Stimulated activated CD4-positive, alpha-beta T cell treated with anti-CD3 and anti-CD28 coated beads, TNF-alpha, amount 100 ng/mL, for 4 hours (primary cell): Measurements from ENCODE around the gene TBC1D14.

Source experiments
- DNase-seq, 3 experiments: peaks; one replicate each; pipeline ENCODE4 v3.0.0-alpha.2; 2020; ENCODE audit warnings: low read depth in 3 of 3

TBC1D14 gene, protein sequence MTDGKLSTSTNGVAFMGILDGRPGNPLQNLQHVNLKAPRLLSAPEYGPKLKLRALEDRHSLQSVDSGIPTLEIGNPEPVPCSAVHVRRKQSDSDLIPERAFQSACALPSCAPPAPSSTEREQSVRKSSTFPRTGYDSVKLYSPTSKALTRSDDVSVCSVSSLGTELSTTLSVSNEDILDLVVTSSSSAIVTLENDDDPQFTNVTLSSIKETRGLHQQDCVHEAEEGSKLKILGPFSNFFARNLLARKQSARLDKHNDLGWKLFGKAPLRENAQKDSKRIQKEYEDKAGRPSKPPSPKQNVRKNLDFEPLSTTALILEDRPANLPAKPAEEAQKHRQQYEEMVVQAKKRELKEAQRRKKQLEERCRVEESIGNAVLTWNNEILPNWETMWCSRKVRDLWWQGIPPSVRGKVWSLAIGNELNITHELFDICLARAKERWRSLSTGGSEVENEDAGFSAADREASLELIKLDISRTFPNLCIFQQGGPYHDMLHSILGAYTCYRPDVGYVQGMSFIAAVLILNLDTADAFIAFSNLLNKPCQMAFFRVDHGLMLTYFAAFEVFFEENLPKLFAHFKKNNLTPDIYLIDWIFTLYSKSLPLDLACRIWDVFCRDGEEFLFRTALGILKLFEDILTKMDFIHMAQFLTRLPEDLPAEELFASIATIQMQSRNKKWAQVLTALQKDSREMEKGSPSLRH

GRCh38 chr4:6909113-6909969 lies at the start of gene TBC1D14:
Gene TBC1D14 (plus strand): TSS chr4:6909826. CDS start chr4:6923390, 13,564 bp downstream.
- DNase-seq, result peak; percentile 77 to 82 (median 77)

DNA sequence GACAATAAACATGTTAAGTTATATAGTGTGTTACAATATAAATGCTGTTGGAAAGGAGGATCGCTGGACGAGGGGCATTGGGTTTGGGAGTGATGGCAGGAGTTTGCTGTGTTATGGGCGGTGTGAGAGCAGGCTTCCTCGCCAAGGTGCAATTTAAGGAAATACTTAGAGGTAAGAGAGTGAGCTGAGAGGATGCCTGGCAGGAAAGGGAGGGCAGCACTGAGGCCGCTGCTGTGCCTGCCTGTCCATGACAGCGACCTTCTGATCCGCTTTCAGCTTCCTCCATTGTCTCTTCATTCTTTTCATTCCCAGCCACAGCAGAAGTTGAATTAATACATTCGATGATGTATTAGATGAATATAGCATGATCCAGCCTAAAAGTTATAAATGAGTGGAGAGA lies 41.2 kb upstream of the TBC1D14 start:
- no peak for DNase-seq

DNA sequence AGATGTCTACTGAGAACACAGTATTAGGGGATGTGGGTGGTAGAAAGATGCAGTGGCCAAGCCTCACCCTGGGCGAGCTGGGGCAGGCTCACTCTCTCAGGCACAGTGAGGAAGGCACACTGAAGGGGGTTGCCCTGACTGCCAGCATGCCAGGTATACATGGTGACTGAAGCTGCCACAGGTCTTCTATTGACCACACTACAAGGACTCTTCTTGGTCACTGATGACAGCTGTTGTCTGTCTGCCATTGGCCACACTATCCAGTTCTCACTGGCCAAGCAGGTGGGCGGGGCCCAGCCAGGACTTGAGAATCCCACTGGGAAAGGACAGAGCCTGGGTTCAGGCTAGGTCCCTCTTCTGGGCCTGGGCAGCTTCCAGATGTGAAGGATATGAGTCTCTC lies 39.7 kb upstream of the TBC1D14 start:
- no peak for DNase-seq

DNA sequence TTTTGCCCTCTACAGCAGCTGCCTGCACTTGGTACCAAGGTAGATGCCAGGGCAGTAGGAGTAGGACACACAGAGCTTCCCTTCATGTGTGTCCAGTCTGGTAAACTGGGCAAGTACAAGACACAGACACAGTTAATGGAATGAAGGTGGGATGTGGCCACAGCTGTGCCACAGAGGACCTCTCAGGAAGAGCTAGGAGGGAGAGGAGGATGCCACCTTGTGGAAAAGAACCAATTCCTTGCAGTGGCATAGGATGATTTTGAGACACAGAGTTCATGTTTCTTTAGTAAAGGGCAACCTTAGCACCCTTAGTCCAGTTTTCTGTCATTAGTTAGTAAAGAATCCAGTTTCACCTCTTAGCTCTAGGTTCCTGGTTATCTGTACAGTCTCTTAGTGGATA lies 36.3 kb upstream of the TBC1D14 start:
- no peak for DNase-seq

- peak; percentile 67 to 70 (median 70) for DNase-seq
These were observed 35.7 kb upstream of the TBC1D14 start for GRCh38 chr4:6873792-6874461.

DNA sequence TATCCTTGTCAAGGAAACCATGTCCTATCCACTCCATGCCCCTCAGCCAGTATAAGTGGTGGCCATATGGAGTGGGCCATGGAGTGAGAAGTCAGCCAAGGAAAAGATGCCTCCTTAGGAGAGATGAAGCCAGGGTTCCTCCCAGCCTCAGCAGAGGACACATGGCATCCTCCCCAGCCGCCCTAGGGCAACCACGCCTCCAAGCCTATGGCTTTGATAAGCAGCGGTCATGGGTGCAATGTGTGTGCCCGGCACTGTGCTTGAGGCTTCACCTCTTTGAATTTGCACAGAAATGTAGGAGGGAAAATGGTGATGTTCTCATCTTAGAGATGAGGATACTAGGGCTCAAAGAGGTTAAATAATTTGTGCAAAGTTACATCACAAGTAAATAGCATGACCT lies 34.6 kb upstream of the TBC1D14 start:
- DNase-seq, result no peak

GRCh38 chr4:6875431-6875831 lies 34.2 kb upstream of the TBC1D14 start:
- no peak for DNase-seq

- no peak for DNase-seq
These were observed 33.2 kb upstream of the TBC1D14 start for GRCh38 chr4:6876440-6876839.

- DNase-seq, result no peak
These were observed 32.6 kb upstream of the TBC1D14 start for GRCh38 chr4:6877067-6877466.

- DNase-seq, result no peak
These were observed 31.1 kb upstream of the TBC1D14 start for GRCh38 chr4:6878451-6879059.

- no peak for DNase-seq
These were observed 28.9 kb upstream of the TBC1D14 start for GRCh38 chr4:6880691-6881090.

DNA sequence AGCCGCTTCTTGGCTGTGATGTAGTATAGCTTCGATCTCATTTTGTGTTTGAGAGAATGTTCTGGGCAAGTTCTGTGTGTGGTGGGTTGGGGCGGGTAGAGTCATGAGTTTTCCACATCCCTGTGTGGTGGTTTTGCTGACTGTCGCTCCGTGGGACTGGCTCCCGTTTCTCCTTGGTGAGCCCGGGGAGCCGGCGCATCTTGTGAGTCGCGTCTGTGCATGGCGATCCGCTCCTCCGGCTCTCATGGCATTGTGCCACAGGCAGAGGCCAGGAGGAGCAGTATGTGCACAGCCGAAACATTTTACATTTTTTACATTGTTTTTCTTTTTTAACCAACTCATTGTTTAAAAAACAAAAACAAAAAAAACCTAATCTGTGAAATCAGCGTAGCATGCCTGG lies 27.7 kb upstream of the TBC1D14 start:
- DNase-seq, result no peak

- no peak for DNase-seq
These were observed 25.2 kb upstream of the TBC1D14 start for GRCh38 chr4:6884341-6884870.

GRCh38 chr4:6885953-6886557 lies 23.6 kb upstream of the TBC1D14 start:
- no peak for DNase-seq

GRCh38 chr4:6886886-6887285 lies 22.7 kb upstream of the TBC1D14 start:
- no peak for DNase-seq

GRCh38 chr4:6887591-6888371 lies 21.8 kb upstream of the TBC1D14 start:
- DNase-seq, result no peak

DNA sequence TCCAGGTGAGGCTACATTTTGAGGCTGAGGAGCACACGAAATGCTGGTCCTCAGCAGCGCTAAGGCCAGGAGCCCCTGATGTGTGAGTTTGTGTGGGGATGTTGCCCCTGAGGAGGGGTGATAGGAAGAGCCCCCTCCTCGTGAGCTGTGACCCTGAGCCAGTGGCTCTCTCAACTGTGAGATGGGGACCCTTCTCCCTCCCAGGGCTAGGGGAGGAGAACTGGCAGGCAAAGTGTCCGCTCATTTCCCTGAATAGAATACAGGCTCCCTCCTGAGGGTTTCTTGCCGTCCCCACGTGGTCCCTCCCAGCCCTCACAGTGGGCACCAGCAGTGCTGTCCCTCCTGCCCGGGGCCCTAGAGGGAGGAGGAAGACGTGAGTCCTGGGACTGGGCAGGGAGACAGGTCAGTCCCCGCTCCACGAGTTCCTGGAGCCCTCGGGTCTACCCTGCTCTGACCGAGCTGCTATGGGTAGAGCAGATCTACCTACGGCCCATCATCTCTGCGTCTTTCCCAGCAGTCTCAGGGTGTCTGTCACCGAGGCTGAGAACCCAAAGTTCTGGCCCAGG lies 21.0 kb upstream of the TBC1D14 start:
- DNase-seq, result no peak

DNA sequence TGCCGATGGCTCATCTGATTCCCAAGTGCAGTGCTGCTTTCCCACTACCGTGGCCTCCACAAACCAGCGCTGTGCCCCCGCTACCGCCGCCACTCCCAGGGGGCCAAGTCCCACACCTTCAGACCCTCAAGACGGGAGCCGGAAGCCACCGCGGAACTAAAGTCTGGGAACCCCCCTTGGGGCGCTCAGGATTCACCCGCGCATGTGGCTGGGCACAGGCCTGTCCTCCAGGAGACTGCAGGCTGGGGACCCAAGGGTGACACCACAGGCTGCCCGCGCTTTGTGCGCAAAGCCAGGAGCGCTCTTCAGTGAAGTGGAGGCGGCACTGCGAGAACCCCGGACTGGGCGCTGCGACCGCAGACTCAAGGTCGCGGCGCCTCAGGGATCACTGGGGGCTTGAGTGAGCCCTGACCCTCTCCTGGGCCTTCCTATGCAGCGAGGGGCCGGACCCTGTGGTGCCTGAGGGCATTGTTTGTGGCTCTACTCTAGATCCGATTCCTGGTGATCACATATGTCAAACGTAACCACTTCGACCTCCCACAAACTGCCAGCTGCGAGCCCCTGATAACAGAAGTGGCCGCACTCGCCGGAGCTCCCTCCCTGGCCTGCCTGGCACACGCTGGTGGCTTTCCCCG lies 20.4 kb upstream of the TBC1D14 start:
- no peak for DNase-seq

DNA sequence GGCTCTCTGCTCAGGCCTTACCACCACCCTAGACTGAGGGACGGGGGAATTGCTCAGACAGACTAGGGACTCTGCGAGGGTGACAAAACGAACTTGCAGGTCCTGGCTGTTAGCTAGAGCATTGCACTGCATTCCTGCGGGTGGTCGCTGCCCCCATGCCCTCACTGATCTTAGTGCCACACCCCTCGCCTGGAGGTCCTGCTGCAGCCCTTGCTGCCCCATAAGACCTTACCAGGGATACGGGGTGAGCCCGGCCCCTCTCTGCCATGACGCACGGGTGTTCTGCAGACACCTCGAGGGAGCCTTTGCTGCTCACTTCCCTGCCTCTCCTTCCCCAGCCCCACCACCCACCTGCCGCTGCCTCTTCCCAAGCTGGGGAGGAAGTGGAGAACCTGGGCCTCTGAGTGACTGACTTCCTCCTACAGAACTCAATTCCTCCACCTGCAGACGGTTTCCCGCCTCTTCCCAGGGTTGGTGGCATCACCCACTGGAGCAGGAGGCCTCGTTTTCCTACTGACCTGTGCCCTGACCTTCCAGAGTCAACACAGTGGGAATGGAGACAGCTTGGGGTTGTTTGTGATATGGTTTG lies 19.8 kb upstream of the TBC1D14 start:
- no peak for DNase-seq
